Measurements from ENCODE around the gene B4GALNT2.

DNA sequence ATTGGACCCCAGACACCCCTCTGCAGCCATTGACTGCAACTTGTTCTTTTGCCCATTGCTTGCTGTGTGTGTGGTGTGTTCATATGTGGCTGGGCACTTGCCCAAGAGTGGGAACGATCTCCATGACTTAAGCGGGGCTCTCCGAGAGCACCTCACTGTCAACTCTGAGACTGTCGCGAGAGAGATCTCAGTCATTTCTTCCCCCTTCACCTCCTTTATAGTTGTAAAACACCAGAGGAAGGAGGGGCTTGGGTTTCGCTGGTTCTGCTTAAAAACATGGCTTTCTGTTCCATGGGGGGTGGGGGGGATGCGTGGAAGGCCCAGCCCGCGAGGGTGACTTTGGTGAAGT lies 90.6 kb downstream of the B4GALNT2 start:
- TF ChIP-seq, protein P1, sequence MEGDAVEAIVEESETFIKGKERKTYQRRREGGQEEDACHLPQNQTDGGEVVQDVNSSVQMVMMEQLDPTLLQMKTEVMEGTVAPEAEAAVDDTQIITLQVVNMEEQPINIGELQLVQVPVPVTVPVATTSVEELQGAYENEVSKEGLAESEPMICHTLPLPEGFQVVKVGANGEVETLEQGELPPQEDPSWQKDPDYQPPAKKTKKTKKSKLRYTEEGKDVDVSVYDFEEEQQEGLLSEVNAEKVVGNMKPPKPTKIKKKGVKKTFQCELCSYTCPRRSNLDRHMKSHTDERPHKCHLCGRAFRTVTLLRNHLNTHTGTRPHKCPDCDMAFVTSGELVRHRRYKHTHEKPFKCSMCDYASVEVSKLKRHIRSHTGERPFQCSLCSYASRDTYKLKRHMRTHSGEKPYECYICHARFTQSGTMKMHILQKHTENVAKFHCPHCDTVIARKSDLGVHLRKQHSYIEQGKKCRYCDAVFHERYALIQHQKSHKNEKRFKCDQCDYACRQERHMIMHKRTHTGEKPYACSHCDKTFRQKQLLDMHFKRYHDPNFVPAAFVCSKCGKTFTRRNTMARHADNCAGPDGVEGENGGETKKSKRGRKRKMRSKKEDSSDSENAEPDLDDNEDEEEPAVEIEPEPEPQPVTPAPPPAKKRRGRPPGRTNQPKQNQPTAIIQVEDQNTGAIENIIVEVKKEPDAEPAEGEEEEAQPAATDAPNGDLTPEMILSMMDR (conservative IDR thresholded peaks at IDR 0.05; ENCODE audit: low read length): no peak
- no peak for TF ChIP-seq EZH2phosphoT487 (IDR thresholded peaks at IDR 0.05; ENCODE audit: borderline replicate concordance)
